A549 (cell line): ENCODE results near the gene ENTR1.

Experiments
- CHD2 ChIP-seq: fragments of 150-350 bp; IDR thresholded peaks from 2 replicates; pipeline ENCODE4 v1.6.1; 2014; ENCODE audit warnings: low read length; ENCODE audit not compliant: partially characterized antibody
- FOSL2 ChIP-seq, 2 experiments: fragments of 450-650 bp in 1 of 2; fragments of >200 bp in 1 of 2; sonication (Bioruptor Twin) in 1 of 2; formaldehyde crosslinking; IDR thresholded peaks; 2 replicates each; pipeline versions ENCODE4 v1.5.0 to v1.6.1; 2016 to 2020; ENCODE audit warnings: mild to moderate bottlenecking in 1 of 2, moderate library complexity in 1 of 2
- KDM5A ChIP-seq: fragments of 200-600 bp; sonication (generic); IDR thresholded peaks from 2 replicates; pipeline ENCODE4 v1.6.1; 2016; ENCODE audit warnings: antibody characterized with exemption, mild to moderate bottlenecking
- MAFK ChIP-seq: fragments of 450-650 bp; IDR thresholded peaks from 2 replicates; pipeline ENCODE4 v1.6.1; 2014; ENCODE audit not compliant: partially characterized antibody
- RAD21 ChIP-seq, 2 experiments: fragments of >200 bp in 1 of 2; sonication (Bioruptor Twin) in 1 of 2; formaldehyde crosslinking in 1 of 2; IDR thresholded peaks in 1 of 2; conservative IDR thresholded peaks in 1 of 2; 2 replicates in 1 of 2; 3 replicates in 1 of 2; pipeline ENCODE4 v1.6.1; 2012 to 2018; ENCODE audit warnings: inconsistent platforms in 1 of 2
- RCOR1 ChIP-seq: fragments of 150-350 bp; IDR thresholded peaks from 2 replicates; pipeline ENCODE4 v1.6.1; 2014; ENCODE audit warnings: antibody characterized with exemption, low read length, low read depth
- TF ChIP-seq, protein P1 (sequence below): fragments of >200 bp; sonication (Bioruptor Twin); formaldehyde crosslinking; IDR thresholded peaks from 3 replicates; pipeline ENCODE4 v1.5.1; 2016
- TF ChIP-seq, protein P2 (sequence below): fragments of 200-600 bp; sonication (generic); IDR thresholded peaks from 2 replicates; pipeline ENCODE4 v1.6.1; 2016; ENCODE audit warnings: antibody characterized with exemption, mild to moderate bottlenecking, moderate library complexity
- TF ChIP-seq, protein P3 (sequence below): fragments of 450-650 bp; IDR thresholded peaks from 2 replicates; pipeline ENCODE4 v1.6.1; 2014; ENCODE audit warnings: antibody characterized with exemption

DNA sequence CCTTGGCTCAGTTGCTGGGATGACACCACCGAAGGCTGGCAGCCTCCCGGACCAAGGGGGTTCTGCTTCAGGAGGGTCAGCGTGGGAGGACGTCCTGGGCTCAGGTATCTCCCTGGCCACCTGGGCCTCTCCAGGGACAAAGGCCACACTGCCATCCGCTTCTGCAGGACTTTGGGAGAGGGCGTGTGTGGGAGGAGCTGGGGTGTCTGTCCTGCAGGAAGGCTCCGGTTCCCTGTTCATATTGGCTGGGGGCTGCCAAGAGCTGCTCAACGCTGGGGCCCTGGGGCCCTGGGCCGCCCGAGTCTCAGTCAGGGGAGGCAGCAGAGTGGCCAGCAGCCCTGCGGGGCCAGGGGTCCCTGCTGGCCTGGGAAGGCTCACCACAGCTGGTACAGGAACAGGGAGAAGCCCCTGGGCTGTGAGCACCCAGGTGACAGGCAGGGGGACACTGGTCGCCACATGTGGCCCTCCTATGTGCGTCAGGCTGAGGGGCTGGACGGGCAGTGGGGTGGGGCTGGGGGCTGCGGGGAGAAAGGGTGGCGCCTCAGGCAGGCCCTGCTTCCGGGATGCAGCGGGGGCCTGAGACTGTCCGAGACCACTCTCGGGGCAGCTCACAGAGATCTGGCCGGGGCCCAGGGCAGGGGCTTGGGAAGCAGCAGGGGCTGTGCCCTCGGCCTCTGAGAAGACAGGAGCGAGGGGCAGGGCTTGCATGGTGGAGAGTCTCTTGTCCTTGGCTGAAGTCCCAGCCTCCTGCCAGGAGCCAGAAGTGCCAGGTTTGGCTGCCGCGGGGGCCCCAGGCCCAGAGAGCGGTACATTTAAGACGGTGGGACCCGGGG lies 32.0 kb downstream of the ENTR1 start:
- TF ChIP-seq FOSL2 (IDR thresholded peaks at IDR 0.05) (no peak), FOSL2 (CRISPR knock-in tag; IDR thresholded peaks at IDR 0.05) (no peak), RAD21 (conservative IDR thresholded peaks at IDR 0.05 in 1 of 2, IDR thresholded peaks at IDR 0.05 in 1 of 2) (no peak), MAFK (no peak), KDM5A (no peak), CHD2 (no peak), RCOR1 (no peak)
- TF ChIP-seq, protein P1, sequence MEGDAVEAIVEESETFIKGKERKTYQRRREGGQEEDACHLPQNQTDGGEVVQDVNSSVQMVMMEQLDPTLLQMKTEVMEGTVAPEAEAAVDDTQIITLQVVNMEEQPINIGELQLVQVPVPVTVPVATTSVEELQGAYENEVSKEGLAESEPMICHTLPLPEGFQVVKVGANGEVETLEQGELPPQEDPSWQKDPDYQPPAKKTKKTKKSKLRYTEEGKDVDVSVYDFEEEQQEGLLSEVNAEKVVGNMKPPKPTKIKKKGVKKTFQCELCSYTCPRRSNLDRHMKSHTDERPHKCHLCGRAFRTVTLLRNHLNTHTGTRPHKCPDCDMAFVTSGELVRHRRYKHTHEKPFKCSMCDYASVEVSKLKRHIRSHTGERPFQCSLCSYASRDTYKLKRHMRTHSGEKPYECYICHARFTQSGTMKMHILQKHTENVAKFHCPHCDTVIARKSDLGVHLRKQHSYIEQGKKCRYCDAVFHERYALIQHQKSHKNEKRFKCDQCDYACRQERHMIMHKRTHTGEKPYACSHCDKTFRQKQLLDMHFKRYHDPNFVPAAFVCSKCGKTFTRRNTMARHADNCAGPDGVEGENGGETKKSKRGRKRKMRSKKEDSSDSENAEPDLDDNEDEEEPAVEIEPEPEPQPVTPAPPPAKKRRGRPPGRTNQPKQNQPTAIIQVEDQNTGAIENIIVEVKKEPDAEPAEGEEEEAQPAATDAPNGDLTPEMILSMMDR, result no peak
- TF ChIP-seq, protein P2, sequence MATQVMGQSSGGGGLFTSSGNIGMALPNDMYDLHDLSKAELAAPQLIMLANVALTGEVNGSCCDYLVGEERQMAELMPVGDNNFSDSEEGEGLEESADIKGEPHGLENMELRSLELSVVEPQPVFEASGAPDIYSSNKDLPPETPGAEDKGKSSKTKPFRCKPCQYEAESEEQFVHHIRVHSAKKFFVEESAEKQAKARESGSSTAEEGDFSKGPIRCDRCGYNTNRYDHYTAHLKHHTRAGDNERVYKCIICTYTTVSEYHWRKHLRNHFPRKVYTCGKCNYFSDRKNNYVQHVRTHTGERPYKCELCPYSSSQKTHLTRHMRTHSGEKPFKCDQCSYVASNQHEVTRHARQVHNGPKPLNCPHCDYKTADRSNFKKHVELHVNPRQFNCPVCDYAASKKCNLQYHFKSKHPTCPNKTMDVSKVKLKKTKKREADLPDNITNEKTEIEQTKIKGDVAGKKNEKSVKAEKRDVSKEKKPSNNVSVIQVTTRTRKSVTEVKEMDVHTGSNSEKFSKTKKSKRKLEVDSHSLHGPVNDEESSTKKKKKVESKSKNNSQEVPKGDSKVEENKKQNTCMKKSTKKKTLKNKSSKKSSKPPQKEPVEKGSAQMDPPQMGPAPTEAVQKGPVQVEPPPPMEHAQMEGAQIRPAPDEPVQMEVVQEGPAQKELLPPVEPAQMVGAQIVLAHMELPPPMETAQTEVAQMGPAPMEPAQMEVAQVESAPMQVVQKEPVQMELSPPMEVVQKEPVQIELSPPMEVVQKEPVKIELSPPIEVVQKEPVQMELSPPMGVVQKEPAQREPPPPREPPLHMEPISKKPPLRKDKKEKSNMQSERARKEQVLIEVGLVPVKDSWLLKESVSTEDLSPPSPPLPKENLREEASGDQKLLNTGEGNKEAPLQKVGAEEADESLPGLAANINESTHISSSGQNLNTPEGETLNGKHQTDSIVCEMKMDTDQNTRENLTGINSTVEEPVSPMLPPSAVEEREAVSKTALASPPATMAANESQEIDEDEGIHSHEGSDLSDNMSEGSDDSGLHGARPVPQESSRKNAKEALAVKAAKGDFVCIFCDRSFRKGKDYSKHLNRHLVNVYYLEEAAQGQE, result no peak
- TF ChIP-seq, protein P3, sequence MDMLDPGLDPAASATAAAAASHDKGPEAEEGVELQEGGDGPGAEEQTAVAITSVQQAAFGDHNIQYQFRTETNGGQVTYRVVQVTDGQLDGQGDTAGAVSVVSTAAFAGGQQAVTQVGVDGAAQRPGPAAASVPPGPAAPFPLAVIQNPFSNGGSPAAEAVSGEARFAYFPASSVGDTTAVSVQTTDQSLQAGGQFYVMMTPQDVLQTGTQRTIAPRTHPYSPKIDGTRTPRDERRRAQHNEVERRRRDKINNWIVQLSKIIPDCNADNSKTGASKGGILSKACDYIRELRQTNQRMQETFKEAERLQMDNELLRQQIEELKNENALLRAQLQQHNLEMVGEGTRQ, result no peak
